ENCODE measurements around the gene CAPRIN2. TPM values are rescaled to one million over a fixed set of nuclear protein-coding genes. Genes with fewer than 3 reads are reported as not detected.

CAPRIN2 gene
- total and polyA plus RNA-seq, 8 donors: 6.7 to 154 (median 25.7) TPM

DNA sequence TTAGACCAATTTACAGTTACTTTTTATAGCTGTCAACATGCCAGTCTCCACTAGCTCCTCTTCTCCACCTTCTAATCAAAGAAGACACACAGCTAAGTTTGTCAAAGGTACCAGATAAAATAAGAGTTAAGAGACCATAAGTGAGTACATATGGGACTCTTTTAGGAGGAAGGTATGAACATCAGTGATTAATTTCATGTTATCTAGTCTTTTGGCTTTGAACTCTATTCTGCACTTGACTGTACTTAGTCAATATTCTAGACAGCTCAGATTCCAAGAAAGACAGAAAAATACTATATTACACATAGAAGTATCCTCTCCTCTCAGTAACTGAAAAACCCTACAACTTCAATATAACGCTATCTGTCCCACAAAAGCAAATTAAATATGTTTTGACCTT is 28.1 kb downstream of the CAPRIN2 start:
- Histone ChIP-seq H3K4me3 (no peak overlapping the region), H3K36me3 (peaks cover 0 to 65% (median 54%) of the 10 kb centered on the region in 4 donors), H3K27me3 (no peaks in the 10 kb centered on the region), H3K4me1 (peaks cover 0 to 16% (median 0%) of the 10 kb centered on the region in 4 donors), H3K27ac (no peak overlapping the region), H3K9me3 (no peaks in the 10 kb centered on the region)
- WGBS, 5 donors: 89 to 100% (median 93%) methylated on average over 1 of the region's 1 CpG
- intact Hi-C loops (cut with DNase I; ENCODE audit: low total_unique reads): no loop called here
- TF ChIP-seq, protein P1, sequence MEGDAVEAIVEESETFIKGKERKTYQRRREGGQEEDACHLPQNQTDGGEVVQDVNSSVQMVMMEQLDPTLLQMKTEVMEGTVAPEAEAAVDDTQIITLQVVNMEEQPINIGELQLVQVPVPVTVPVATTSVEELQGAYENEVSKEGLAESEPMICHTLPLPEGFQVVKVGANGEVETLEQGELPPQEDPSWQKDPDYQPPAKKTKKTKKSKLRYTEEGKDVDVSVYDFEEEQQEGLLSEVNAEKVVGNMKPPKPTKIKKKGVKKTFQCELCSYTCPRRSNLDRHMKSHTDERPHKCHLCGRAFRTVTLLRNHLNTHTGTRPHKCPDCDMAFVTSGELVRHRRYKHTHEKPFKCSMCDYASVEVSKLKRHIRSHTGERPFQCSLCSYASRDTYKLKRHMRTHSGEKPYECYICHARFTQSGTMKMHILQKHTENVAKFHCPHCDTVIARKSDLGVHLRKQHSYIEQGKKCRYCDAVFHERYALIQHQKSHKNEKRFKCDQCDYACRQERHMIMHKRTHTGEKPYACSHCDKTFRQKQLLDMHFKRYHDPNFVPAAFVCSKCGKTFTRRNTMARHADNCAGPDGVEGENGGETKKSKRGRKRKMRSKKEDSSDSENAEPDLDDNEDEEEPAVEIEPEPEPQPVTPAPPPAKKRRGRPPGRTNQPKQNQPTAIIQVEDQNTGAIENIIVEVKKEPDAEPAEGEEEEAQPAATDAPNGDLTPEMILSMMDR (IDR thresholded peaks at IDR 0.05): no peak
- TF ChIP-seq POLR2A (IDR thresholded peaks at IDR 0.05) (no peak), EP300 (IDR thresholded peaks at IDR 0.05) (no peak), POLR2AphosphoS5 (IDR thresholded peaks at IDR 0.05) (no peak)
- no peak for DNase-seq

DNA sequence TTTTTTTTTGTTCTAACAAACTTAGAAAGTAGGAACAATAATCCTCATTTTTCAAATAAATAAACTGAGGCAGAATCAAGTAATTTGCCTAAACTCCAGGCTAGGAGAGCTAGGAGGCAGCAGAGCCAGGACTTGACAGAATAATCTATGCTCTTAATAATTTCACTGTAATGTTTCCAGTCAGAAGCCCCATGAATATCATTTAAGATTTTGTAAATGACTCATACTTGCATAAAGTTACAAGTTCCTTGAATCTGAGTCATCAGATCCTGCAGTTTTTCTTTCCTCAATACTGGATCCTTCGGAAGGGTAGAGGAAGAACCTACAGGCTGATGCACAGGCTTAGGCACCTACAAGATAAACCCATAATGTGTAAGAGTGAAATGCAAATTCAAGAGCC is 29.0 kb downstream of the CAPRIN2 start:
- Histone ChIP-seq H3K27me3 (no peaks in the 10 kb centered on the region), H3K27ac (no peak overlapping the region), H3K4me3 (no peak overlapping the region), H3K4me1 (peaks cover 0 to 16% (median 0%) of the 10 kb centered on the region in 4 donors), H3K36me3 (peaks cover 0 to 70% (median 63%) of the 10 kb centered on the region in 4 donors), H3K9me3 (no peaks in the 10 kb centered on the region)
- WGBS, 5 donors: 68 to 85% (median 70%) methylated on average over 1 of the region's 1 CpG
- intact Hi-C loops (cut with DNase I; ENCODE audit: low total_unique reads): no loop called here
- no peak for TF ChIP-seq POLR2A (IDR thresholded peaks at IDR 0.05)
- no peak for TF ChIP-seq POLR2AphosphoS5 (IDR thresholded peaks at IDR 0.05)
- TF ChIP-seq, protein P1 (IDR thresholded peaks at IDR 0.05): no peak
- no peak for TF ChIP-seq EP300 (IDR thresholded peaks at IDR 0.05)
- DNase-seq: no peak

DNA sequence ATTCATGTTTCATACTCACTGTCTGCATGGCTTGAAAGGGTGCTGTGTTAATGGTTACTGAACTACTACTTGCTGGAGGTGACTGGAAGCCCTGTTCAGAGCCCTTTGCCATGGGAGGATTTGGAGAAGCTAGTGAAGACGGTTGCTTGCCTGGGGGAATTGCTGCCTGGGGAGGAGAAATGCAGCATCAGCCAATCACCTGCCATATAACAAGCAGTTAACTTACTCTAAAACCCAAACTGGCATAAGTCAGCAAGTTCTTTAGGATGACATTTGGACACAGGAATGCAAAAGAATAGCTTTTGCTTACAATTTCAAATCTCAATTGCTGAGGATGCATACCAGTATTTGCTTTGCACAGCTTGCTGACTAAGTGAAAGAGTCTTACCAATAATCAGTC is 35.7 kb downstream of the CAPRIN2 start:
- 60 to 91% (median 73%) methylated on average over 1 of the region's 1 CpG for WGBS, 5 donors
- no peaks in the 10 kb centered on the region for H3K9me3 ChIP-seq
- H3K27ac ChIP-seq: no peak overlapping the region
- TF ChIP-seq EP300 (IDR thresholded peaks at IDR 0.05): no peak
- TF ChIP-seq, protein P1 (IDR thresholded peaks at IDR 0.05): no peak
- no peak for TF ChIP-seq POLR2A (IDR thresholded peaks at IDR 0.05)
- TF ChIP-seq POLR2AphosphoS5 (IDR thresholded peaks at IDR 0.05): no peak
- DNase-seq: no peak
- no peaks in the 10 kb centered on the region for H3K4me1 ChIP-seq
- H3K36me3 ChIP-seq: peaks cover 19 to 89% (median 79%) of the 10 kb centered on the region in 4 donors
- intact Hi-C loops (cut with DNase I; ENCODE audit: low total_unique reads): no loop called here
- no peaks in the 10 kb centered on the region for H3K27me3 ChIP-seq
- no peak overlapping the region for H3K4me3 ChIP-seq

DNA sequence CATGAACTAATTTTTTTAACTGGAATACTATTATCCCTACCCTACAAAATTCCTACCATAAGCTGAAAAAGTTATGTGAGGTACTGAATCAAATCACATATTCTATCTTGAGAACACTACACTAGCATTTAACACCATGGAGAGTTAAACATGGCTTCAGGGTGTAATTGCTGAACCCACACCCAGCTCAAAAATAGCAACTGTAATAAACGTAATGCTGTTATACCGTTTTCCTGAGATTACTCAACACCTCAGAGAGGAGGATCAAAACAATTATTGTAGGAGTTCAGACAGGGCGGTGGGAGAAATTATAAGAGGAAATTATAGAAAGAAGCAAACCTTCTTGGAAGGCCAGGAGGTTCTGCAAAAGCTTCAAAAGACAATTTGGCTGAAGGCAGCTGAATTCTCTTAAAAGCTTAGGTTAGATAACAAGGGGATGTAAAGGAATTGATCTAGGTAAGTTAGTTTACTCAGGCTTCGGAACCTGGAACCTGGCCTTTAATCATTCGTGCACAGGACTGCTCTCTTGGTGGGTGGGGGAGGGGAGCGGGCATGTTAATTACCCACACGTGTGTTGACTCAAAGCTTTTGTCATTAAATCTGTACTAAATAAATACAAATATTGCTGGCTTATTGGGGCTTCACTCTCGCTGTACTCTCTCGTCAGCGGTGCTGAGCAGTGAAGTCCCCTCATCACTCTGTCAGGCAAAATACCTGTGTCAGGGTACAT is 47.0 kb downstream of the CAPRIN2 start:
- peaks cover 0 to 41% (median 32%) of the 10 kb centered on the region in 4 donors for H3K36me3 ChIP-seq
- H3K4me3 ChIP-seq: no peak overlapping the region
- DNase-seq: no peak
- peaks cover 0 to 7% (median 0%) of the 10 kb centered on the region in 4 donors for H3K4me1 ChIP-seq
- 82 to 93% (median 89%) methylated on average over 10 of the region's 10 CpGs for WGBS, 5 donors
- no peaks in the 10 kb centered on the region for H3K9me3 ChIP-seq
- intact Hi-C loops (cut with DNase I; ENCODE audit: low total_unique reads): no loop called here
- H3K27me3 ChIP-seq: no peaks in the 10 kb centered on the region
- TF ChIP-seq EP300 (IDR thresholded peaks at IDR 0.05): no peak
- TF ChIP-seq POLR2AphosphoS5 (IDR thresholded peaks at IDR 0.05): no peak
- no peak overlapping the region for H3K27ac ChIP-seq

DNA sequence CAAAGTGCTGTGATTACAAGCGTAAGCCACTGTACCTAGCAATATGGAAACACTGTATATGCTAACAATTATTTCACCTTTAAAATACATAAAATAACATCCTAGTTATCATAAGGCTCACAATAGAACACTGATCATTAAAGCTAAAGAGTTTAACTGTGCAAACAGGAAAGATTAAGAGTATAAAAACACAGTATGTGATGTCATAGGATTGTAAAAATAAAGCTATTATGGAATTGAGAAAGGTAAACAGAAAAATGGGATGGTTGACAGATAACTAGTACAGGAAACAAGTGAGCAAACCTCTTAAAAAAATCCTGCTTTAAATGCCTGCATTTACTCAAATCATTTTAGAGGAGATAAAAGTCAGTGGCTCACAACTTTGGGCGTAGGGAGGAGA is 48.3 kb downstream of the CAPRIN2 start:
- H3K9me3 ChIP-seq: no peaks in the 10 kb centered on the region
- H3K27ac ChIP-seq: no peak overlapping the region
- no peak overlapping the region for H3K4me3 ChIP-seq
- no peaks in the 10 kb centered on the region for H3K27me3 ChIP-seq
- WGBS, 5 donors: 38 to 62% (median 52%) methylated on average over 2 of the region's 2 CpGs
- DNase-seq: no peak
- peaks cover 0 to 7% (median 0%) of the 10 kb centered on the region in 4 donors for H3K4me1 ChIP-seq
- intact Hi-C loops (cut with DNase I; ENCODE audit: low total_unique reads): no loop called here
- TF ChIP-seq EP300 (IDR thresholded peaks at IDR 0.05): no peak
- TF ChIP-seq POLR2A (IDR thresholded peaks at IDR 0.05): no peak
- no peak for TF ChIP-seq POLR2AphosphoS5 (IDR thresholded peaks at IDR 0.05)
- TF ChIP-seq, protein P1 (IDR thresholded peaks at IDR 0.05): no peak
- H3K36me3 ChIP-seq: peaks cover 0 to 28% (median 25%) of the 10 kb centered on the region in 4 donors
